ENCODE measurements around the gene PLPPR2. TPM values are rescaled to one million over a fixed set of nuclear protein-coding genes. Genes with fewer than 3 reads are reported as not detected.
"Not testable (repeated sequence)": the region's sequence is repeated elsewhere in the genome, so short reads cannot be mapped to it uniquely, and the experiment has no call there.

Gene PLPPR2, protein sequence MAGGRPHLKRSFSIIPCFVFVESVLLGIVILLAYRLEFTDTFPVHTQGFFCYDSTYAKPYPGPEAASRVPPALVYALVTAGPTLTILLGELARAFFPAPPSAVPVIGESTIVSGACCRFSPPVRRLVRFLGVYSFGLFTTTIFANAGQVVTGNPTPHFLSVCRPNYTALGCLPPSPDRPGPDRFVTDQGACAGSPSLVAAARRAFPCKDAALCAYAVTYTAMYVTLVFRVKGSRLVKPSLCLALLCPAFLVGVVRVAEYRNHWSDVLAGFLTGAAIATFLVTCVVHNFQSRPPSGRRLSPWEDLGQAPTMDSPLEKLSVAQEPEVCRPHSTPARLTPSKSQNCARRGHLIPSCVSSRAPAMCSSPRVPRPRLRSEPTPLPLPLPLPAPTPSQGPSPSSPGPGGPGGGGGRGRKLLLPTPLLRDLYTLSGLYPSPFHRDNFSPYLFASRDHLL
- 5.2 and 12.1 TPM in 2 replicates for total RNA-seq (2014; rRNA removed; shearing (Covaris generic))

GRCh38 chr19:11355160-11356073 is at the start of gene PLPPR2:
Gene PLPPR2 (plus strand): TSS chr19:11355432. CDS start chr19:11357674, 2,242 bp downstream.
- DNase-seq (ENCODE audit: low read depth) = peak; percentile 91

GRCh38 chr19:11306337-11306736 is 48.9 kb upstream of the PLPPR2 start:
- DNase-seq (ENCODE audit: low read depth) = no peak

- not testable (repeated sequence) for DNase-seq (ENCODE audit: low read depth)
Observed at GRCh38 chr19:11320278-11320995, 34.8 kb upstream of the PLPPR2 start.

- no peak for DNase-seq (ENCODE audit: low read depth)
Observed at GRCh38 chr19:11321191-11322126, 33.8 kb upstream of the PLPPR2 start.

DNA sequence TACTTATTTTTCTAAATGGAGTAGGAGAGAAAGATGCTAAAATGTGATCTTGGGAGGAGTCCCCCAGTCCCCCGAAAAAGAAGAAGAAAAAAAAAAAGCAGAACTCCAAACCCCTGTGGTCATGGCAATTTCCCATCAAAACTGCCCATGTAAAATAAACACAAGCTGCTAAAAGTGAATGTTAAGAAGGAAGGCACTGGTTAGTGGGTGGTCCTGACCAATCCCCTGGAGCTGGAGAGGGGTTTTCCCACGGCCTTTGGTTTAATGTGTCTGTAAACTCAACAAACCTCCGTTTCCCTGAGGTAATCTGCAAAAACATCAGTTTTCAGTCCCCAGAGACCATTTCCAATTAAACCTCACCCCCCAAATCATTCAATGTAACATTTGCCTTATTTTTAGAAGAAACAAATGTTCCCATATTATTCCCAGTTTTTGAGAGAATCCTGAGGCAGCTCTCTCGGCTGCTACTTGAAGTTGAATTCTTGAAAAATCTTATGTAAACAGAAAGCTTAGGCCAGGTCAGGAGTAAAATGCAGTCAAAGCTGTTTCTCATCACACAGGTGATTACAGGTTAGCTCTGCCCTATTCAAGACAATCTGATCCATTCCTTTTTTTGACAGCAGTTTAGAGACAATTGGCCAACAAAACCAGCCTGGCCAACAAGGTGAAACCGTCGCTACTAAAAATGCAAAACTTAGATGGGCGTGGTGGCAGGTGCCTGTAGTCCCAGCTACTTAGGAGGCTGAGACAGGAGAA is 32.8 kb upstream of the PLPPR2 start:
- DNase-seq (ENCODE audit: low read depth) = peak; percentile 21

DNA sequence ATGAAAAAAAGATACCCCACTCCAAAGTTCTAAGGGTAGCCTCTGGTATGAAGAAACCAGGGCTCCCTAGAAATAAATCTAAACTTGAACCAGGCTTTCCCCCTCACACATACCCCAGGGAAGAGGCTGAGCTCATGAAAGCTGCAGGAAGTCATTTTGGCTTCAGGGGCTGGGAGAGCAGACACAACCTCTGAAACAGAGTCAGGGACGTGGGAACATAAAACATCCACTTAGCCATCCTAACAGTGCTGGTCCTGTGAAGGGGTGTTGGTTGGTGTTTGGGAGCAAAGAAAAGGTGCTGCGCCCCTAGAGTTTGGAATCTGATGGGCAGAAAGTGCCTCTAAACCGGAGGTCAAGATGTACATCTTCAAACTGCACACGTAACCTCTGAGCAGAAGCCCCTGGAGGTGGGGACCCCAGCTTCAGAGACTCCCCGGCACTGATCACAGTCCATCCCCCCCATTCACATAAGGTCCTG is 31.6 kb upstream of the PLPPR2 start:
- no peak for DNase-seq (ENCODE audit: low read depth)

- DNase-seq (ENCODE audit: low read depth) = peak; percentile 90
Observed at GRCh38 chr19:11324079-11324661, 31.1 kb upstream of the PLPPR2 start.

DNA sequence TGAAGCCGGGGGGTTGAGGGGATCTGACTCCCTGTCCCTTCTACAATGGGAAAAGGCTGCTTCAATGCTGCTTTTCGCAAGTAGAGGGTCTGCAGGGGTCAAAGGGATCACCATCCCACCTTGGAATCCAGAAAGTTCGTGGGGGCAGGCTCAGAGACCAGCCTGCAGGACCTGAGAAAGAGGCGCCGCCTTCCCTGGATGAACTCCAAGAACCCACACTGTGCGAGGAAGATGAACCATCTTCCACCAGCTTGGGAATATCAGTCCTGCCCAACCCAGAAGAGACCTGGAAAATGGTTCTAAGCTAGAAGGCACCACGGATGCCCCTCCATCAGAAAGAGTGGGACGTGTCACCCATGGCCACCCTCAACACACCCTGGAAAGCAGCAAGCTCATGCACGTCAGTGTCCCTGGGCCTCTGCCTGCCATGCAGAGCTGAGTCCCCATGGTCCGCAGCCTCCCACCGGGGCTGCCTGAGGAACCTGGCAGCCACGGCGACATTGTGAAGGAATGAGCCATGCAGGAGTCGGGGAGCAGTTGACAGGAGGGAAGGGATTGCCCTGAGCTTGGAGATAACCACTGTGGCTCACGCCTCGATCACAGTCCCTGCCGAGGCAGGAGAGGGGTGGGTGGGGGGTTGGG is 30.4 kb upstream of the PLPPR2 start:
- no peak for DNase-seq (ENCODE audit: low read depth)

DNA sequence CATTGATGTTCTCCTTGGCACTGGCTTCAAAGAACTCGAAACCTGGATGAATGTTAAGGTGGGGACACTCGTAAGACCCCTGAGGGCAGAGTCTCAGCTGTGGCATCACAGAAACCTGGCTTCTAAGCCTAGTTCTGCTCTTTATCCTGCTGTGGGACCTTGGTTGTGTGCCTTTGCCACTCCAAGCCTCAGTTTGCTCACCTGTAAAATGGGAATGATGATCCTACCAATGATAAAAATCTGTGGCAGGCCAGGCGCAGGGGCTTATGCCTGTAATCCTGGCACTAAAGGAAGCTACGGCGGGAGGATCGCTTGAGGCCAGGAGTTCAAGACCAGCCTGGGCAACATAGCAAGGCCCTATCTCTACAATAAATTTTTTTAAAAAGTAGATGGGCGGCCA is 29.7 kb upstream of the PLPPR2 start:
- DNase-seq (ENCODE audit: low read depth) = no peak

GRCh38 chr19:11330127-11330526 is 25.1 kb upstream of the PLPPR2 start:
- no peak for DNase-seq (ENCODE audit: low read depth)

DNA sequence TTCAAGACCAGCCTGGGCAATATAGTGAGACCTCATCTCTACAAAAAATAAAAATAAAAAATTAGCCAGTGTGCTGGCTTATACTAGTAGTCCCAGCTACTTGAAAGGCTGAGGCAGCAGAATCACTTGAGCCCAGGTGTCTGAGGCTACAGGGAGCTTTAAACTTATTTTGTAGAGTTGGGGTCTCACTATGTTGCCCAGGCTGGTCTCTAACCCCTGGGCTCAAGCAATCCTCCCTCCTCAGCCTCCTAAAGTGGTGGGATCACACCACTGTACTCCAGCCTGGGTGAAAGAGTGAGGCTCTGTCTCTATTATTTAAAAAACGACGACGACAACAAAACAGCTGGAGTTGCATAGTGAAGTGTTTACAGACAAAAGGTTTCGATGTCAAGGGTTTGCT is 23.7 kb upstream of the PLPPR2 start:
- DNase-seq (ENCODE audit: low read depth) = no peak

DNA sequence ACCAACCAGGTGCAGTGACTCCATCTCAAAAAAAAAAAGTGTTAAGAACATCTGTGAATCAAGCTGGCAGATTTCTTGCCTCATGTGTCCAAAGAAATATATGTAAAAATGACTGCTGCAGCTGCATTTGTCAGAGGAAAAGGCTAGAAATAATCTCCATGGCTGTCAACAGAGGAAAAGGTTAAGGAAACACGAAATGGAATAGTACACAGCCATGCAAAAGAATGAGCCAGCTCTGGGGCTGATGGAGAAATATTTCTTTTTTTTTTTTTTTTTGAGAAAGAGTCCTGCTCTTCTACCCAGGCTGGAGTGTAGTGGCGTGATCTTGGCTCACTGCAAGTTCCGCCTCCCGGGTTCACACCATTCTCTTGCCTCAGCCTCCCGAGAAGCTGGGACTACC is 22.4 kb upstream of the PLPPR2 start:
- no peak for DNase-seq (ENCODE audit: low read depth)

GRCh38 chr19:11333838-11334237 is 21.4 kb upstream of the PLPPR2 start:
- not testable (repeated sequence) for DNase-seq (ENCODE audit: low read depth)

DNA sequence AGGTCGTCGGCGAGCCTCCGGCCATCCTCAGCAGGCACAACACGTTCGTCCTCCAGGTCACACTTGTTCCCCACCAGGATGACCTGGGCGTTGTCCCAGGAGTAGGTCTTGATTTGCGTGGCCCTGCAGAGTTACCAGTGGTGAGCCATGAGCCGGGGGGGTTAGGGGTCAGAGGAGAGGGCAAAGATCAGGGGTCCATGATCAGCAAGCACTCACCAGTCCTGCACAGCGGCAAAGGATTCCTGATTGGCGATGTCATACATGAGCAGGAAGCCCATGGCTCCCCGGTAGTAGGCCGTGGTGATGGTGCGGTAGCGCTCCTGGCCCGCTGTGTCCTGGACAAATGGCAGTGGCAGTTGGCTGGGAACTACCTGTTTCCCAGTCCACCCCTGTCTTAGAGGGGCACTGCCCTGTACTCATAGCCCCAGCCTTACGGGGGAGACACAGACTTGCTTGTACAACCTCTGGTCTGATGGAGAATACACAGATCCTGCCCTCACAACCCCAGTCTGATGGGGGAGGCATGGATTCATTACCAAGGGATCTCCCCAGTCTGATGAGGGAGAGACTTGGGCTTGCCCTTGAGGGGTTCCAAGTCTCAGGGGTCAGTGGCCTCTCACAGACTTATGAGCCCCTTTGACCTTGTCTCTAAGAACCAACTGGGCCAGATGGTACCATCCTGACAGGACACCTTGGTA is 19.6 kb upstream of the PLPPR2 start:
- DNase-seq (ENCODE audit: low read depth) = no peak

DNA sequence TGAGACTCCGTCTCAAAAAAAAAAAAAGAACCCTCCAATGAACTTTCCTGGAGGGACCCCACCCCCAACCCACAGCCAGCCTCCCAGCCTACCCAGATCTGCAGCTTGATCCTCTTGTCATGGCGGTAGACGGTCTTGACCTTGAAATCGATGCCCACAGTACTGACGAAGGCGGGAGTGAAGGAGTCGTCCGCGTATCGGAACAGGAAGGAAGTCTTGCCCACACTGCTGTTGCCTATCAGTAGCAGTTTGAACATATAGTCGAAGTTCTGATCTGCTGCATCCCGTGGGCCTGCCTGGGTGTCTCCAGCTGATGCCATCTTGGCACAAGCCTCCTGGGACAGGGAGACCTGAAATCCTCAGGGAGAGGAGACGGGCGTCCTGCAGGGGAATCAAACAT is 18.2 kb upstream of the PLPPR2 start:
- no peak for DNase-seq (ENCODE audit: low read depth)

DNA sequence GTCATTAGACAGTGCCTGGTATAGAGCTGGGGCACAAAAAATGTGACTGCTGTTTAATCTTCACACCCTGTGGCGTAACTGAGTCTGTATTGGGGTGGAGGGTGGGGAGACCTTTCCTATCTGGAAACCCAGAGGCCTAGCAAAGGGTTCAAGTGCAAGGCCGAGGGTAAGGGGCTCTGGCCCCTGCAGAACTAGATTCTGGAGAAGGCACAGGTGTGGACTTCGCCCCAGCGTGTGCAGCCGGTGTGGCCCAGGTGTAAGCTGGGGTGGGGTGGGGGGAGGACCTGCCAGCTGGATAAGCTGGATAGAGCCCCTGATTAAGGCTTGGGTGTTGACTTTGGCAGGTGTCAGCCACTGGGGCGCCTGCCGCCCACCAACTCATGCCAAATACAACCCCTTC is 17.1 kb upstream of the PLPPR2 start:
- DNase-seq (ENCODE audit: low read depth) = no peak

- no peak for DNase-seq (ENCODE audit: low read depth)
Observed at GRCh38 chr19:11338569-11339253, 16.5 kb upstream of the PLPPR2 start.
